IMR-90 (cell line): Measurements from ENCODE around the gene SPTLC2. TPM values are rescaled to one million over a fixed set of nuclear protein-coding genes. Genes with fewer than 3 reads are reported as not detected.

Source experiments
- ATAC-seq: fragments of 200-7000 bp; cut with Tn5 transposase; 2 replicates; pipeline ENCODE4 v1.9.1; 2020; ENCODE audit warnings: low read depth, mild to moderate bottlenecking, moderate library complexity
- BruUV-seq: library from RNA; stranded (reverse); fragments of 400-500 nt; replicated peaks from 2 replicates; lab custom pipeline; 2021; lab: Mats Ljungman, UMichigan
- CTCF ChIA-PET: fragments of 300-600 bp; formaldehyde crosslinking; extraction: SDS; loops from one replicate; lab custom pipeline; 2021; ENCODE audit warnings: antibody characterized with exemption; lab: Yijun Ruan, JAX
- POLR2A ChIA-PET: fragments of 300-600 bp; sonication (Branson Sonifier 250); formaldehyde crosslinking; loops from one replicate; lab custom pipeline; 2022; ENCODE audit warnings: antibody characterized with exemption; ENCODE audit not compliant: unreplicated experiment; lab: Charles Lee
- DNase-seq: peaks from one replicate; pipeline ENCODE4 v3.0.0; 2013
- H2AFZ ChIP-seq: replicated peaks from 2 replicates; pipeline ENCODE3; 2013; ENCODE audit warnings: low read length, mild to moderate bottlenecking; ENCODE audit not compliant: poor library complexity
- H2AK5ac ChIP-seq: 2 replicates; pipeline ENCODE4 v1.6.1; 2013; ENCODE audit warnings: low read depth, low read length, inconsistent platforms
- H2AK9ac ChIP-seq: replicated peaks from 2 replicates; pipeline ENCODE3; 2013; ENCODE audit warnings: mild to moderate bottlenecking, low read depth, low read length, moderate library complexity; ENCODE audit not compliant: poor library complexity
- H2BK120ac ChIP-seq: 2 replicates; pipeline ENCODE4 v1.6.1; 2013; ENCODE audit warnings: low read depth, low read length, inconsistent platforms
- H2BK15ac ChIP-seq: 3 replicates; pipeline ENCODE4 v1.6.1; 2013; ENCODE audit warnings: low read depth, low read length, inconsistent platforms
- H2BK20ac ChIP-seq: 2 replicates; pipeline ENCODE4 v1.6.1; 2013; ENCODE audit warnings: low read depth, mild to moderate bottlenecking, inconsistent platforms, low read length, moderate library complexity
- H2BK5ac ChIP-seq: 2 replicates; pipeline ENCODE4 v1.6.1; 2013; ENCODE audit warnings: mild to moderate bottlenecking, low read depth, low read length, inconsistent platforms; ENCODE audit not compliant: poor library complexity, severe bottlenecking
- H3K14ac ChIP-seq: replicated peaks from 2 replicates; pipeline ENCODE4 v1.6.1; 2013; ENCODE audit warnings: low read depth, low read length, inconsistent platforms
- H3K18ac ChIP-seq: 2 replicates; pipeline ENCODE4 v1.6.1; 2013; ENCODE audit warnings: low read depth, low read length, control low read depth
- H3K23ac ChIP-seq: 2 replicates; pipeline ENCODE4 v1.6.1; 2013; ENCODE audit warnings: low read depth, low read length, inconsistent platforms
- H3K27ac ChIP-seq: 2 replicates; pipeline ENCODE4 v1.5.1; 2013; ENCODE audit warnings: mild to moderate bottlenecking, control low read depth, low read length; ENCODE audit not compliant: insufficient read depth
- H3K27me3 ChIP-seq: 2 replicates; pipeline ENCODE4 v1.6.1; 2013; ENCODE audit warnings: low read length; ENCODE audit not compliant: control insufficient read depth, insufficient read depth
- H3K36me3 ChIP-seq: 2 replicates; pipeline ENCODE4 v1.6.1; 2013; ENCODE audit warnings: low read length, mixed read lengths; ENCODE audit not compliant: control insufficient read depth, insufficient read depth
- H3K4ac ChIP-seq: 2 replicates; pipeline ENCODE4 v1.6.1; 2013; ENCODE audit warnings: low read depth, low read length, inconsistent platforms
- H3K4me1 ChIP-seq: 2 replicates; pipeline ENCODE4 v1.6.1; 2013; ENCODE audit warnings: low read length, mixed read lengths; ENCODE audit not compliant: control insufficient read depth, insufficient read depth
- H3K4me2 ChIP-seq: 2 replicates; pipeline ENCODE4 v1.6.1; 2013; ENCODE audit warnings: low read depth, mild to moderate bottlenecking, control low read depth, low read length, moderate library complexity
- H3K4me3 ChIP-seq: 2 replicates; pipeline ENCODE4 v1.5.1; 2013; ENCODE audit warnings: low read depth, mild to moderate bottlenecking, control low read depth, low read length, moderate library complexity; ENCODE audit not compliant: insufficient read depth
- H3K56ac ChIP-seq: 2 replicates; pipeline ENCODE4 v1.6.1; 2013; ENCODE audit warnings: low read length, inconsistent platforms; ENCODE audit not compliant: insufficient read depth; ENCODE audit errors: extremely low read depth
- H3K79me1 ChIP-seq, 2 experiments: 2 replicates each; pipeline ENCODE4 v1.6.1; 2013; ENCODE audit warnings: low read length in 2 of 2, inconsistent platforms in 1 of 2, low read depth in 1 of 2
- H3K9ac ChIP-seq: 2 replicates; pipeline ENCODE4 v1.6.1; 2013; ENCODE audit warnings: low read depth, low read length, control low read depth
- H3K9me1 ChIP-seq: 2 replicates; pipeline ENCODE4 v1.6.1; 2013; ENCODE audit warnings: low read length, inconsistent platforms; ENCODE audit not compliant: insufficient read depth
- H3K9me3 ChIP-seq: 2 replicates; pipeline ENCODE4 v1.6.1; 2013; ENCODE audit warnings: low read length; ENCODE audit not compliant: control insufficient read depth, insufficient read depth
- H4K20me1 ChIP-seq: 2 replicates; pipeline ENCODE4 v1.6.1; 2013; ENCODE audit warnings: low read length, inconsistent platforms; ENCODE audit not compliant: insufficient read depth
- H4K5ac ChIP-seq: 2 replicates; pipeline ENCODE4 v1.6.1; 2013; ENCODE audit warnings: mild to moderate bottlenecking, low read depth, low read length, control low read depth
- H4K8ac ChIP-seq, 2 experiments: 2 replicates each; pipeline ENCODE4 v1.6.1; 2013; ENCODE audit warnings: low read depth in 2 of 2, low read length in 2 of 2, control low read depth in 1 of 2, inconsistent platforms in 1 of 2
- H4K91ac ChIP-seq: 2 replicates; pipeline ENCODE4 v1.6.1; 2013; ENCODE audit warnings: low read depth, low read length, inconsistent platforms; ENCODE audit not compliant: insufficient read depth
- BHLHE40 ChIP-seq: fragments of 150-350 bp; IDR thresholded peaks from 2 replicates; pipeline ENCODE4 v1.6.1; 2016; ENCODE audit warnings: mild to moderate bottlenecking, low read depth, low read length
- CEBPB ChIP-seq: IDR thresholded peaks from 2 replicates; pipeline ENCODE4 v1.6.1; 2012; ENCODE audit warnings: low read depth, low read length, improper control_type of control experiment
- CHD1 ChIP-seq: IDR thresholded peaks from 2 replicates; pipeline ENCODE4 v1.6.1; 2012; ENCODE audit warnings: low read depth, low read length, improper control_type of control experiment
- MAZ ChIP-seq: IDR thresholded peaks from 2 replicates; pipeline ENCODE4 v1.6.1; 2012; ENCODE audit warnings: low read depth, mild to moderate bottlenecking, low read length, improper control_type of control experiment, moderate library complexity, borderline replicate concordance
- MXI1 ChIP-seq: IDR thresholded peaks from 2 replicates; pipeline ENCODE4 v1.6.1; 2012; ENCODE audit warnings: low read depth, mild to moderate bottlenecking, low read length, moderate library complexity, borderline replicate concordance
- NFE2L2 ChIP-seq: fragments of 150-350 bp; IDR thresholded peaks from 2 replicates; pipeline ENCODE4 v1.6.1; 2016; ENCODE audit warnings: low read depth, mild to moderate bottlenecking, low read length
- RCOR1 ChIP-seq: IDR thresholded peaks from 2 replicates; pipeline ENCODE4 v1.6.1; 2012; ENCODE audit warnings: mild to moderate bottlenecking, low read length, improper control_type of control experiment; ENCODE audit not compliant: insufficient replicate concordance
- RFX5 ChIP-seq: IDR thresholded peaks from 2 replicates; pipeline ENCODE4 v1.8.0; 2012; ENCODE audit warnings: low read depth, mild to moderate bottlenecking, low read length, moderate library complexity
- SMC3 ChIP-seq: fragments of 150-350 bp; IDR thresholded peaks from 2 replicates; pipeline ENCODE4 v1.6.1; 2016; ENCODE audit warnings: low read depth, mild to moderate bottlenecking, antibody characterized with exemption, low read length, moderate library complexity
- WGBS, 2 experiments: methylation state at CpG; one replicate each; pipeline versions ENCODE4 v1.1.5 to v1.1.7; 2013; ENCODE audit warnings: missing lambda C conversion rate in 2 of 2; ENCODE audit not compliant: insufficient read length in 1 of 2; ENCODE audit errors: extremely low coverage in 2 of 2; 5-methylcytosine and 5-hydroxymethylcytosine counted together
- dilution Hi-C: fragments of 300-500 bp; cut with HindIII; formaldehyde crosslinking; loops from one replicate; pipeline ENCODE4 v1.14.3; 2018; ENCODE audit warnings: low sequenced_read_pairs; ENCODE audit not compliant: unreplicated experiment
- in situ Hi-C: fragments of 300-500 bp; cut with MboI; formaldehyde crosslinking; loops from 3 replicates; pipeline ENCODE4 v1.14.3; 2019; ENCODE audit warnings: low sequenced_read_pairs, inconsistent platforms, mixed read lengths
- intact Hi-C: fragments of 100-400 bp; cut with micrococcal nuclease; formaldehyde crosslinking; loops from 2 replicates; pipeline ENCODE4 v1.10.0; 2022
- polyA plus RNA-seq, 3 experiments: library from polyadenylated mRNA; depleted of rRNA; stranded (reverse); fragments of >200 nt; gene quantifications; 2 replicates each; pipeline ENCODE4 v1.2.3, GENCODE V29; 2012; ENCODE audit warnings: low replicate concordance in 1 of 3
- total RNA-seq: library from RNA; depleted of rRNA; stranded (reverse); fragments of >200 nt; gene quantifications from 2 replicates; pipeline ENCODE4 v1.2.3, GENCODE V29; 2012
- TF ChIP-seq, protein P1 (sequence below): conservative IDR thresholded peaks from 2 replicates; pipeline ENCODE4 v1.5.1; 2012; ENCODE audit warnings: mild to moderate bottlenecking, low read depth, low read length, improper control_type of control experiment

SPTLC2 gene
- total and polyA plus RNA-seq, 2 of the 4 experiments (the other 2 are of a cell fraction): 22.6 to 68.3 TPM

DNA sequence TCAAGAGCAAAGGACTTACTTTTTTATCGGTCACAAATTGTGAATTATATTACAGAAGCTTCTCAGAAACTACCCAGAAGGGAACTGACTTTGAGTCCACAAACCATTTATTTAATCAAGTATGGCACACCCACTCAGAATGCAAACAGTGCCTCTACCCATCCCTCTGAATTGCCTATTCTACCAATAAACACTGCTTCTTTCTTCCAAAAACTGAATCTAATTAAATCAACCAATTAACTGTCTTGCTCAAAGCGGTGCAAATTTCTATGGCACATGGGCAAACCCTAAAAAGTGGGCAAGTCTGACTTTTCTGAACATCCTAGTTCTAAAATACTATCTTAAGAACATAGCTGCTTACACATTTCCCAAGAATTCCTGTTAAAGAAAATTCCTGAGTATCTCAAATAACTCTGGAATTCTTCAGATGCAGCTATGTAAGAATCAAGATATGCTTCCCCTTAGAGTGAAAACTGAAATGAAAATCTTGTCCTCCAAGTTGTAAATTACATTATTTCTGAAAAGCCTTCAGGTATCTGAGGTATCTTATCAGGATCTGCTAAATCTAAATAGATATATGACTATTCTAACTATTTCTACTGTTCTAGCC, 4.3 kb downstream of the SPTLC2 start (continued):
- TF ChIP-seq BHLHE40: no peak
- TF ChIP-seq RFX5: no peak

DNA sequence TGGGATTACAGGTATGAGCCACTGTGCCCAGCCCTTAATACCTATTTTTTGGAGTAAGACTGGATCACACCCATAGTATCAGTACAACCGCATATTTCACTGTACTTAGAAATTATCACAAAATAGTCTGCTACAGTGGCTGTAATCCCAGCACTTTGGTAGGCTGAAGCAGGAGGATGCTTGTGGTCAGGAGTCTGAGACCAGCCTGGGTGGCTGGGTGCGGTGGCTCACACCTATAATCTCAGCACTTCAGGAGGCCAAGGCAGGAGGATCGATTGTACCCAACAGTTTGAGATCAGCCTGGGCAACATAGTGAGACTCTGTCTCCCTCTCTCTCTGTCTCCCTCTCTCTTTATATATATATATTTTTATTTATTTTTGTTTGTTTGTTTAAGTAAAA, 5.9 kb downstream of the SPTLC2 start:
- dilution Hi-C loops: no loop called here
- H3K4me1 ChIP-seq: peaks cover 10% of the 10 kb centered on the region
- H2BK120ac ChIP-seq: no peak overlapping the region
- no CpG with 5 or more reads among the region's 3 CpGs for WGBS, 2 experiments
- POLR2A ChIA-PET: no interaction called here
- H2AK5ac ChIP-seq: 0 out of 2 replicates have a peak overlapping the region, but pooled peaks have one; percentile 57
- ATAC-seq: no peak
- peak overlapping the region; percentile 38 for H2BK5ac ChIP-seq
- H3K9ac ChIP-seq: no peak overlapping the region
- H3K9me3 ChIP-seq: no peaks in the 10 kb centered on the region
- H3K36me3 ChIP-seq: no peaks in the 10 kb centered on the region
- H3K14ac ChIP-seq: no peak overlapping the region
- no peak for TF ChIP-seq RCOR1
- TF ChIP-seq SMC3: no peak
- TF ChIP-seq CEBPB: no peak
- TF ChIP-seq MXI1: no peak
- TF ChIP-seq, protein P1, sequence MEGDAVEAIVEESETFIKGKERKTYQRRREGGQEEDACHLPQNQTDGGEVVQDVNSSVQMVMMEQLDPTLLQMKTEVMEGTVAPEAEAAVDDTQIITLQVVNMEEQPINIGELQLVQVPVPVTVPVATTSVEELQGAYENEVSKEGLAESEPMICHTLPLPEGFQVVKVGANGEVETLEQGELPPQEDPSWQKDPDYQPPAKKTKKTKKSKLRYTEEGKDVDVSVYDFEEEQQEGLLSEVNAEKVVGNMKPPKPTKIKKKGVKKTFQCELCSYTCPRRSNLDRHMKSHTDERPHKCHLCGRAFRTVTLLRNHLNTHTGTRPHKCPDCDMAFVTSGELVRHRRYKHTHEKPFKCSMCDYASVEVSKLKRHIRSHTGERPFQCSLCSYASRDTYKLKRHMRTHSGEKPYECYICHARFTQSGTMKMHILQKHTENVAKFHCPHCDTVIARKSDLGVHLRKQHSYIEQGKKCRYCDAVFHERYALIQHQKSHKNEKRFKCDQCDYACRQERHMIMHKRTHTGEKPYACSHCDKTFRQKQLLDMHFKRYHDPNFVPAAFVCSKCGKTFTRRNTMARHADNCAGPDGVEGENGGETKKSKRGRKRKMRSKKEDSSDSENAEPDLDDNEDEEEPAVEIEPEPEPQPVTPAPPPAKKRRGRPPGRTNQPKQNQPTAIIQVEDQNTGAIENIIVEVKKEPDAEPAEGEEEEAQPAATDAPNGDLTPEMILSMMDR: no peak
- TF ChIP-seq NFE2L2: no peak
- TF ChIP-seq BHLHE40: no peak
- no peak for TF ChIP-seq MAZ
- no peak for TF ChIP-seq CHD1
- no peak overlapping the region for H3K56ac ChIP-seq
- in situ Hi-C loops: no loop called here
- no TSS peak for BruUV-seq
- intact Hi-C loops: loop anchor here (5.0 kb wide), 1 partner anchor 38 kb away; no protein-coding TSS in a partner anchor
- 0 out of 4 replicates have a peak overlapping the region, but pooled peaks of 1 of the 2 experiments have one; percentile 31 for H4K8ac ChIP-seq
- H3K4me3 ChIP-seq: no peak overlapping the region
- peaks cover 27% of the 10 kb centered on the region for H4K20me1 ChIP-seq
- no peak overlapping the region for H2BK20ac ChIP-seq
- no peak overlapping the region for H3K23ac ChIP-seq
- no peak overlapping the region for H3K4me2 ChIP-seq
- no peak overlapping the region for H3K18ac ChIP-seq
- CTCF ChIA-PET: no interaction called here
- no peak overlapping the region for H2AFZ ChIP-seq
- H3K27me3 ChIP-seq: no peaks in the 10 kb centered on the region
- H3K4ac ChIP-seq: 0 out of 2 replicates have a peak overlapping the region, but pooled peaks have one; percentile 66
- no peak overlapping the region for H4K91ac ChIP-seq
- H4K5ac ChIP-seq: peak overlapping the region; percentile 59; the same call in 1 of the 2 replicates
- H2AK9ac ChIP-seq: no peak overlapping the region
- no peak overlapping the region for H3K27ac ChIP-seq
- peaks cover 10% of the 10 kb centered on the region; the same call in 1 of the 2 replicates for H3K9me1 ChIP-seq
- peaks cover 0 to 57% of the 10 kb centered on the region in 2 experiments; a peak in 2 of 4 replicates for H3K79me1 ChIP-seq
- no peak for DNase-seq
- no peak overlapping the region for H2BK15ac ChIP-seq
